HL-60/S4 (cell line): ENCODE data around the gene ZC3H12C.
"Not testable (repeated sequence)": the region's sequence is repeated elsewhere in the genome, so short reads cannot be mapped to it uniquely, and the experiment has no call there.

Experiments used
- in situ Hi-C: fragments of 300-500 bp; cut with MboI; formaldehyde crosslinking; loops from 2 replicates; pipeline ENCODE4 v1.14.3; 2022; ENCODE audit warnings: low sequenced_read_pairs

ZC3H12C gene

GRCh38 chr11:110176366-110177085 lies 83.3 kb downstream of the ZC3H12C start:
- in situ Hi-C loops, result no loop called here

- in situ Hi-C loops, result no loop called here
These were observed 83.9 kb downstream of the ZC3H12C start for GRCh38 chr11:110177086-110177456.

GRCh38 chr11:110179064-110179463 lies 85.9 kb downstream of the ZC3H12C start:
- in situ Hi-C loops, result no loop called here

- in situ Hi-C loops, result no loop called here
These were observed 89.7 kb downstream of the ZC3H12C start for GRCh38 chr11:110182886-110183285.

GRCh38 chr11:110184456-110184855 lies 91.3 kb downstream of the ZC3H12C start:
- in situ Hi-C loops, result no loop called here

GRCh38 chr11:110185121-110185591 lies 92.0 kb downstream of the ZC3H12C start:
- in situ Hi-C loops, result no loop called here

- in situ Hi-C loops, result no loop called here
These were observed 92.4 kb downstream of the ZC3H12C start for GRCh38 chr11:110185599-110185998.

GRCh38 chr11:110186456-110186855 lies 93.3 kb downstream of the ZC3H12C start:
- in situ Hi-C loops, result no loop called here

GRCh38 chr11:110186867-110187266 lies 93.7 kb downstream of the ZC3H12C start:
- in situ Hi-C loops, result no loop called here

GRCh38 chr11:110187731-110188130 lies 94.5 kb downstream of the ZC3H12C start:
- in situ Hi-C loops, result no loop called here

- in situ Hi-C loops, result no loop called here
These were observed 97.7 kb downstream of the ZC3H12C start for GRCh38 chr11:110190885-110191284.

GRCh38 chr11:110192604-110193282 lies 99.6 kb downstream of the ZC3H12C start:
- in situ Hi-C loops, result not testable (repeated sequence)

- in situ Hi-C loops, result not testable (repeated sequence)
These were observed 101.1 kb downstream of the ZC3H12C start for GRCh38 chr11:110194211-110194766.

GRCh38 chr11:110196241-110196754 lies 103.1 kb downstream of the ZC3H12C start:
- in situ Hi-C loops, result no loop called here

- in situ Hi-C loops, result no loop called here
These were observed 103.8 kb downstream of the ZC3H12C start for GRCh38 chr11:110196884-110197420.

GRCh38 chr11:110198031-110198729 lies 105.0 kb downstream of the ZC3H12C start:
- in situ Hi-C loops, result no loop called here

GRCh38 chr11:110199184-110199981 lies 106.2 kb downstream of the ZC3H12C start:
- in situ Hi-C loops, result no loop called here

GRCh38 chr11:110200241-110200640 lies 107.0 kb downstream of the ZC3H12C start:
- in situ Hi-C loops, result loop anchor here (10.0 to 25.0 kb wide), 3 partner anchors 175 to 1037 kb away; partner anchors contain the start of gene POU2AF2

- in situ Hi-C loops, result loop anchor here (10.0 to 25.0 kb wide), 3 partner anchors 174 to 1036 kb away; partner anchors contain the start of gene POU2AF2
These were observed 107.6 kb downstream of the ZC3H12C start for GRCh38 chr11:110200836-110201235.

- in situ Hi-C loops, result loop anchor here (10.0 to 25.0 kb wide), 3 partner anchors 168 to 1030 kb away; partner anchors contain the start of gene POU2AF2
These were observed 113.9 kb downstream of the ZC3H12C start for GRCh38 chr11:110207123-110207522.
